HG03565 (cell line): ENCODE data around the gene TSHR.

Experiments used
- ATAC-seq: cut with Tn5 transposase; IDR thresholded peaks from one replicate; pipeline ENCODE4 v1.9.1; 2021; ENCODE audit warnings: mild to moderate bottlenecking, moderate library complexity; ENCODE audit not compliant: unreplicated experiment

TSHR gene

GRCh38 chr14:81172353-81172752 lies 216.9 kb downstream of the TSHR start:
- peak; percentile 22 for ATAC-seq

GRCh38 chr14:81172881-81173280 lies 217.5 kb downstream of the TSHR start:
- peak; percentile 25 for ATAC-seq

- no peak for ATAC-seq
Observed at GRCh38 chr14:81176241-81176640, 220.8 kb downstream of the TSHR start.

GRCh38 chr14:81177225-81177624 lies 221.8 kb downstream of the TSHR start:
- no peak for ATAC-seq

GRCh38 chr14:81178063-81178462 lies 222.6 kb downstream of the TSHR start:
- peak; percentile 59 for ATAC-seq

GRCh38 chr14:81179631-81180030 lies 224.2 kb downstream of the TSHR start:
- no peak for ATAC-seq

GRCh38 chr14:81187832-81188522 lies 232.6 kb downstream of the TSHR start:
- peak; percentile 73 for ATAC-seq

GRCh38 chr14:81192594-81192993 lies 237.2 kb downstream of the TSHR start:
- ATAC-seq: no peak

GRCh38 chr14:81193924-81194633 lies 238.7 kb downstream of the TSHR start:
- peak; percentile 75 for ATAC-seq
